Transverse colon (tissue), 3 donors: ENCODE measurements around the gene KIAA1217.

ENCODE experiments used
- CTCF ChIP-seq, 5 experiments: fragments of 200-600 bp in 3 of 5; fragments of 450-650 bp in 2 of 5; sonication (generic) in 3 of 5; IDR thresholded peaks; 1 replicate in 2 of 5; 2 replicates in 3 of 5; pipeline ENCODE4 v1.5.1; 2016 to 2017; ENCODE audit warnings: antibody characterized with exemption in 5 of 5, inconsistent platforms in 3 of 5, mild to moderate bottlenecking in 2 of 5, moderate library complexity in 1 of 5
- EP300 ChIP-seq: sonication (generic); formaldehyde crosslinking; IDR thresholded peaks from one replicate; pipeline ENCODE4 v1.6.1; 2017; ENCODE audit warnings: antibody characterized with exemption, low read depth

- TF ChIP-seq CTCF (IDR thresholded peaks at IDR 0.05), result no peak
- no peak for TF ChIP-seq EP300
Observed at GRCh38 chr10:24417053-24417452, 208.1 kb downstream of the KIAA1217 start.
